ENCODE data around the gene KSR1.

- TF ChIP-seq, protein P1, sequence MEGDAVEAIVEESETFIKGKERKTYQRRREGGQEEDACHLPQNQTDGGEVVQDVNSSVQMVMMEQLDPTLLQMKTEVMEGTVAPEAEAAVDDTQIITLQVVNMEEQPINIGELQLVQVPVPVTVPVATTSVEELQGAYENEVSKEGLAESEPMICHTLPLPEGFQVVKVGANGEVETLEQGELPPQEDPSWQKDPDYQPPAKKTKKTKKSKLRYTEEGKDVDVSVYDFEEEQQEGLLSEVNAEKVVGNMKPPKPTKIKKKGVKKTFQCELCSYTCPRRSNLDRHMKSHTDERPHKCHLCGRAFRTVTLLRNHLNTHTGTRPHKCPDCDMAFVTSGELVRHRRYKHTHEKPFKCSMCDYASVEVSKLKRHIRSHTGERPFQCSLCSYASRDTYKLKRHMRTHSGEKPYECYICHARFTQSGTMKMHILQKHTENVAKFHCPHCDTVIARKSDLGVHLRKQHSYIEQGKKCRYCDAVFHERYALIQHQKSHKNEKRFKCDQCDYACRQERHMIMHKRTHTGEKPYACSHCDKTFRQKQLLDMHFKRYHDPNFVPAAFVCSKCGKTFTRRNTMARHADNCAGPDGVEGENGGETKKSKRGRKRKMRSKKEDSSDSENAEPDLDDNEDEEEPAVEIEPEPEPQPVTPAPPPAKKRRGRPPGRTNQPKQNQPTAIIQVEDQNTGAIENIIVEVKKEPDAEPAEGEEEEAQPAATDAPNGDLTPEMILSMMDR (IDR thresholded peaks at IDR 0.05; ENCODE audit: insufficient read depth, low read depth, low read length), result no peak
- no peak for TF ChIP-seq EZH2 (IDR thresholded peaks at IDR 0.05; ENCODE audit: insufficient read depth, low read length)
These were observed 86.7 kb downstream of the KSR1 start for GRCh38 chr17:27542841-27543463.
